Keratinocyte (primary cell): Measurements from ENCODE around the gene MPZL1.

ENCODE experiments used
- CTCF ChIP-seq, 3 experiments: IDR thresholded peaks in 1 of 3; conservative IDR thresholded peaks in 1 of 3; optimal IDR thresholded peaks in 1 of 3; 2 replicates in 2 of 3; 3 replicates in 1 of 3; pipeline versions ENCODE3 to v1.5.1; 2011; ENCODE audit warnings: low read length in 3 of 3, mild to moderate bottlenecking in 3 of 3, moderate library complexity in 2 of 3, control low read depth in 1 of 3, inconsistent platforms in 1 of 3; ENCODE audit not compliant: insufficient read depth in 2 of 3; ENCODE audit errors: extremely low read depth in 1 of 3
- EZH2 ChIP-seq: IDR thresholded peaks from one replicate; pipeline ENCODE4 v1.6.1; 2012; ENCODE audit warnings: inconsistent platforms, mild to moderate bottlenecking, low read length, moderate library complexity

GRCh38 chr1:167756730-167757405, 35.1 kb downstream of the MPZL1 start:
- TF ChIP-seq EZH2 (no peak), CTCF (optimal IDR thresholded peaks at IDR 0.05 in 1 of 3, IDR thresholded peaks at IDR 0.05 in 1 of 3, conservative IDR thresholded peaks at IDR 0.05 in 1 of 3; ENCODE audit: extremely low read depth in 1 of 3, insufficient read depth in 2 of 3, low read length in 3 of 3) (no peak)
